ENCODE measurements around the gene SPART. TPM values are rescaled to one million over a fixed set of nuclear protein-coding genes. Genes with fewer than 3 reads are reported as not detected.

The SPART gene
- polyA plus RNA-seq, 1 donor (not counting 4 experiments of a cell fraction or from before 2014, with no cell fraction given) = 35.5 TPM

DNA sequence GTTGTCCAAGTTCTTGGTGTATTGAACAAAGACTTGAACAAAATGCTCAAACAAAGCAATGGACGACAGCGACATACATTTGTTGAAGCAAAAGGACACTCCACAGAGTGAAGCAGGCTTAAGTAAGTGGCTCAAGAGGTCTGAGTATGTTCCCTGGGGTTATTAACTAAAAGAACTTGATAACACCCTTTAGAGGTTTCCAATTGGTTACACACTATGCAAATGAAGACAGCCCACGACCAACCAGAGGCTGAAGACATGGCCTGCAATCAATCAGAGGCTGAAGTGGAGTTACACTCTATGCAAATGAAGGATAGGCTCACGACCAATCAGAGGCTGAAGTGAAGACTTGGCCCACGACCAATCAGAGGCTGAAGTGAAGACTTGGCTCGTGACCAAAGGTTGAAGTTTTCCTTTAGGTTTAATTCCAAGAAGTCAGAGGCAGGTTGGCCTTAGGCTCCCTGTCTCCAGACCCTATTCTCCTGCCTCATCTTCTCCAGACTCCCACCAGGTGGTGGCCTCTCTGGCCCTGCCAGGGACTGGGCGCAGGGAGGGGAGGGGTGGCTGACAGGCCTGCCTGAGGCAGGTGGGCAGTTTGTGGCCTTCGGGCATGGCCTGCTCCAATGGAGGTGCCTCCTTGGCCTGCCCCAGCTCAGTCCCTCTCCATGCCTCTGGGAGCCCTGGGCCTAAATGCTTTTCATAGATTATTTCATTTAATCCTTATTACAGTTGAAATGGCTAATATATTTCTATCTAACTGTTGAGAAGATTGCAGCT is 86.6 kb downstream of the SPART start:
- H3K4me3 ChIP-seq (ENCODE audit: control insufficient read depth in 2 of 3, extremely low read depth in 1 of 3, insufficient read depth in 2 of 3, low read depth in 1 of 3, low read length in 3 of 3) = no peak overlapping the region
- no peak overlapping the region for H2AFZ ChIP-seq (ENCODE audit: control insufficient read depth, low read length)
- H3K9ac ChIP-seq (ENCODE audit: control insufficient read depth, extremely low read depth, insufficient read depth, low read length) = no peak overlapping the region
- dilution Hi-C loops (cut with MboI; ENCODE audit: extremely low pct_ligation_motif_present, low sequenced_read_pairs) = no loop called here
- no peak overlapping the region for H3K4me2 ChIP-seq (ENCODE audit: control insufficient read depth, extremely low read depth, insufficient read depth, low read depth, low read length)
- H3K9me3 ChIP-seq (ENCODE audit: control insufficient read depth, low read depth, low read length) = no peaks in the 10 kb centered on the region
- no peaks in the 10 kb centered on the region for H3K27me3 ChIP-seq (ENCODE audit: control insufficient read depth, extremely low read depth, insufficient read depth, low read length)
- no peak overlapping the region for H3K27ac ChIP-seq (ENCODE audit: control insufficient read depth, insufficient read depth, low read length)
- H3K36me3 ChIP-seq (ENCODE audit: control insufficient read depth in 2 of 2, extremely low read depth in 1 of 2, insufficient read depth in 2 of 2, low read length in 2 of 2) = no peaks in the 10 kb centered on the region
- no peak for DNase-seq (ENCODE audit: low read depth, low spot score)
- FAIRE-seq = no peak
- TF ChIP-seq EZH2 (IDR thresholded peaks at IDR 0.05; ENCODE audit: low read length) = no peak
- TF ChIP-seq, protein P1, sequence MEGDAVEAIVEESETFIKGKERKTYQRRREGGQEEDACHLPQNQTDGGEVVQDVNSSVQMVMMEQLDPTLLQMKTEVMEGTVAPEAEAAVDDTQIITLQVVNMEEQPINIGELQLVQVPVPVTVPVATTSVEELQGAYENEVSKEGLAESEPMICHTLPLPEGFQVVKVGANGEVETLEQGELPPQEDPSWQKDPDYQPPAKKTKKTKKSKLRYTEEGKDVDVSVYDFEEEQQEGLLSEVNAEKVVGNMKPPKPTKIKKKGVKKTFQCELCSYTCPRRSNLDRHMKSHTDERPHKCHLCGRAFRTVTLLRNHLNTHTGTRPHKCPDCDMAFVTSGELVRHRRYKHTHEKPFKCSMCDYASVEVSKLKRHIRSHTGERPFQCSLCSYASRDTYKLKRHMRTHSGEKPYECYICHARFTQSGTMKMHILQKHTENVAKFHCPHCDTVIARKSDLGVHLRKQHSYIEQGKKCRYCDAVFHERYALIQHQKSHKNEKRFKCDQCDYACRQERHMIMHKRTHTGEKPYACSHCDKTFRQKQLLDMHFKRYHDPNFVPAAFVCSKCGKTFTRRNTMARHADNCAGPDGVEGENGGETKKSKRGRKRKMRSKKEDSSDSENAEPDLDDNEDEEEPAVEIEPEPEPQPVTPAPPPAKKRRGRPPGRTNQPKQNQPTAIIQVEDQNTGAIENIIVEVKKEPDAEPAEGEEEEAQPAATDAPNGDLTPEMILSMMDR (optimal IDR thresholded peaks at IDR 0.05 in 1 of 3, IDR thresholded peaks at IDR 0.05 in 1 of 3, conservative IDR thresholded peaks at IDR 0.05 in 1 of 3; ENCODE audit: extremely low read depth in 1 of 3, insufficient read depth in 2 of 3, low read length in 3 of 3) = no peak
- H3K79me2 ChIP-seq (ENCODE audit: control insufficient read depth, insufficient read depth, low read length) = no peaks in the 10 kb centered on the region
- H4K20me1 ChIP-seq (ENCODE audit: control insufficient read depth, extremely low read depth, insufficient read depth, low read length) = no peaks in the 10 kb centered on the region
- no peaks in the 10 kb centered on the region for H3K9me1 ChIP-seq (ENCODE audit: control insufficient read depth, extremely low read depth, insufficient read depth, low read length)
- H3K4me1 ChIP-seq (ENCODE audit: control insufficient read depth, extremely low read depth, insufficient read depth, low read length) = no peaks in the 10 kb centered on the region

DNA sequence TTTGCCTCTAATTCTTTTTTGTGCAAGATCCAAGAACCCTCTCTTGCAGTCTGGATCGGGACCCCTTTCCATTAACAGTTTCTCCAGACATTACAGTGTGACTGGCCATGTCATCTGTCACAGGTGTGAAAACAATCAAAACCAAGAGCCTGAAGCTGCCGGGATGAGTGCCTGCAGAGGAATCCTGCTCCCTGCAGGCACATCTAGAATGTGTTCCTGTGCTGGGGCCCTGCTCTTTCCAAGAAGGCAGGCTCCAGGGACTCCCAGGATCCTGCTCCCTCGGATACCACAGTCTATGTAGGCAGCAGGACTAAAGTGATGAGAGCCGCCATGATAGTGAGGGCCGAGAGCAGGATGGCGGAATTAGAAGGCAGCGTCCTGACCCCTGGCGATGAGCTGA is 87.4 kb downstream of the SPART start:
- Histone ChIP-seq H3K27ac (ENCODE audit: control insufficient read depth, insufficient read depth, low read length) (no peak overlapping the region), H3K27me3 (ENCODE audit: control insufficient read depth, extremely low read depth, insufficient read depth, low read length) (no peaks in the 10 kb centered on the region), H3K4me1 (ENCODE audit: control insufficient read depth, extremely low read depth, insufficient read depth, low read length) (no peaks in the 10 kb centered on the region), H4K20me1 (ENCODE audit: control insufficient read depth, extremely low read depth, insufficient read depth, low read length) (no peaks in the 10 kb centered on the region), H3K36me3 (ENCODE audit: control insufficient read depth in 2 of 2, extremely low read depth in 1 of 2, insufficient read depth in 2 of 2, low read length in 2 of 2) (no peaks in the 10 kb centered on the region), H3K9me1 (ENCODE audit: control insufficient read depth, extremely low read depth, insufficient read depth, low read length) (no peaks in the 10 kb centered on the region), H3K79me2 (ENCODE audit: control insufficient read depth, insufficient read depth, low read length) (no peaks in the 10 kb centered on the region), H3K4me2 (ENCODE audit: control insufficient read depth, extremely low read depth, insufficient read depth, low read depth, low read length) (no peak overlapping the region), H3K4me3 (ENCODE audit: control insufficient read depth in 2 of 3, extremely low read depth in 1 of 3, insufficient read depth in 2 of 3, low read depth in 1 of 3, low read length in 3 of 3) (no peak overlapping the region), H2AFZ (ENCODE audit: control insufficient read depth, low read length) (no peak overlapping the region), H3K9ac (ENCODE audit: control insufficient read depth, extremely low read depth, insufficient read depth, low read length) (no peak overlapping the region), H3K9me3 (ENCODE audit: control insufficient read depth, low read depth, low read length) (no peaks in the 10 kb centered on the region)
- dilution Hi-C loops (cut with MboI; ENCODE audit: extremely low pct_ligation_motif_present, low sequenced_read_pairs) = no loop called here
- TF ChIP-seq, protein P1 (optimal IDR thresholded peaks at IDR 0.05 in 1 of 3, IDR thresholded peaks at IDR 0.05 in 1 of 3, conservative IDR thresholded peaks at IDR 0.05 in 1 of 3; ENCODE audit: extremely low read depth in 1 of 3, insufficient read depth in 2 of 3, low read length in 3 of 3) = no peak
- TF ChIP-seq EZH2 (IDR thresholded peaks at IDR 0.05; ENCODE audit: low read length) = no peak
- DNase-seq (ENCODE audit: low read depth, low spot score) = no peak
- no peak for FAIRE-seq

Small RNAs within 50 kb of the gene (small RNA-seq; reads per million reads assigned to genes)
- 0 reads per million in 3 experiments for gene RNU6-71P (ENCODE audit: insufficient read length in 3 of 3, low read depth in 3 of 3, low replicate concordance in 1 of 3)

Other genes starting within 250 kb of the SPART start
- 0.03 to 0.05 TPM (median 0.04 TPM) in 3 replicates for gene DCLK1, start 215.0 kb downstream of the SPART start, polyA plus RNA-seq
- gene SOHLH2, start 131.8 kb downstream of the SPART start, polyA plus RNA-seq = not detected in 3 replicates
- 0.17 to 0.46 TPM (median 0.37 TPM) in 3 replicates for gene CCDC169, start 48.6 kb downstream of the SPART start, polyA plus RNA-seq
- 0.60 to 1.1 TPM (median 0.80 TPM) in 3 replicates for gene CCNA1, start 86.1 kb upstream of the SPART start, polyA plus RNA-seq